SIG-M5 treated with dmso at 0.1 percent for 504 hours (cell line): ENCODE results near the gene ACYP1.
"Not testable (repeated sequence)": the region's sequence is repeated elsewhere in the genome, so short reads cannot be mapped to it uniquely, and the experiment has no call there.

Experiments used
- DNase-seq: peaks from one replicate; lab custom pipeline; 2025; ENCODE audit not compliant: unreplicated experiment; lab: John Stamatoyannopoulos, UW

The ACYP1 gene

DNA sequence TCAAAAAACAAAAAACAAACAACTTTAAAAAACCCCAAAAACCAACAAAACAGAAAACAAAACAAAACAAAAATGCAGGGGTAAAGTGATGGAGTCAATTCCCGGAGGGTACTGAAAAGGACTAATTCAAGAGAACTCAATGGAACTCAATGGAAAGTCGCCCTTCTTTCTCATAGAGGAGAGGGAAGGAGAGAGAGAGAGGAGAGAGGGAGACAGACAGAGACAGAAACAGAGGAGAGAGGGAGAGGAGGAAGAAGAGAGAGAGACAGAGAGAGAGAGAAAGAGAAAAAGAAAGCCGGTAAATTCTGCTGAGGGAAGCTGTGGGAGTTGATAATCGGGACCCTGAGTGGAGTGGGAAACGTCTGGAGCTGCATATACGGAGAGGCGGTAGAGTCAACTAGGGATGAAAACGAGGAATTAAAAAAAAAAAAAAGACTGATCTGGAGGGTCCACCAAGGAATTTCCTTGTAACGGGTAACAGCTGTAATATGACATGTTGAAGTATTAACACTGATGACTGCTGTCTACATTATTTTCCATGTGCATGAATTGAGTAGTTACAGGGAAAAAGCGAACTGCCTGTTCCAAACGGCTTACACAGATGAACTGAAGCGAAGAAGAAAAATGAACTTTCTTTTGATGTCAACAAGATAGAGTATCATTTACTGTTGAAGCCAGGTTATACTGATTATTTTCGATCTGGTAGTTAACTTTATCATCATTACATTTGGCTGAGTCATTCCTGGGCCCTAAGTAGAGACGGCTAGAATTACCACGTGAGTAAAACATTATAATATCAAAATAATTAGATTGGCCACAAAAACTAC, 4.7 kb upstream of the ACYP1 start:
- no peak for DNase-seq

DNA sequence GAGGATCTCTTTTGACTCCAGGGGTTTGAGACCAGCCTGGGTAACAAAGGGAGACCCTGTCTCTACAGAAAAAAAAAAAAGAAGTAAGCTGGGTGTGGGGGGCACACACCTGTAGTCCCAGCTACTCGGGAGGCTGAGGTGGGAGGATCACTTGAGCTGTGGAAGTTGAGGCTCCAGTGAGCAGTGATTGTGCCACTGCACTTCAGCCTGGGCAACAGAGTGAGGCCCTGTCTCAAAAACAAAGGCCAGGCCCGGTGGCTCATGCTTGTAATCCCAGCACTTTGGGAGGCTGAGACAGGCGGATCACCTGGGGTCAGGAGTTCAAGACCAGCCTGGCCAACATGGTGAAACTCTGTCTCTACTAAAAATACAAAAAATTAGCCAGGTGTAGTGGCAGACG, 3.9 kb upstream of the ACYP1 start:
- DNase-seq = not testable (repeated sequence)

DNA sequence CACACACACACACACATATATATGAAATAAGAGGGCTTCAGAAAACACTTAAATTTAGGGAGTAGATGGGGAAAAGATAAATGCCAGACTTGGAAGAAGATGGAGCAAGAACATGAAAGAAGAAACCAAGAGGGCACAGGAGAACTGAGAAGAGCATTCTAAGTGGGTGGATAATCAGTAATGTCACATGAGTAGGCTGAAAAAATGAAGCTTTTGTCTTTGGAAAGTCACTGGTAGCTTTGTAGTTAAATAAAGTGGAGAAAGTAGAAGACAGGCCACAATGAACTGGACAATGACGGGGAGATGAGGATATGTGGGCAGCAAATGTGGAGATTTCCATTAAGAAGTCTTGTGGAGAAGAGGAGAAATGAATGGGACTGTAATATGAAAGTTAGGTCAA, 3.4 kb upstream of the ACYP1 start:
- DNase-seq = no peak

DNA sequence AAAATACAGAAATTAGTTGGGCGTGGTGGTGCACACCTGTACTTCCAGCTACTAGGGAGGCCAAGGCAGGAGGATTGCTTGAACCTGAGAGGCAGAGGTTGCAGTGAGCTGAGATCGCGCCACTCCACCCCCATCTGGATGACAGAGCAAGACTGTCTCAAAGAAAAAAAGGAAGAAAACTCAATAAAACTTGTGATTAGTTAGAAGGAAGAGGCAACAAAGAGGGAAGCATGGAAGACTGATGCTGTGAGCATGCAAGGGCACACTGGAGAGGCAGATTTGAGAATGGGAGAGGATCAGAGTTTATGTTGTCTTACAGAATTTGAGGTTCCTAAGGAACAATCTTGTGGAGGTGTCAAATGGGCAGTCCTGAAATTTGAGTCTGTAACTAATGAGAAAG, 2.9 kb upstream of the ACYP1 start:
- no peak for DNase-seq

DNA sequence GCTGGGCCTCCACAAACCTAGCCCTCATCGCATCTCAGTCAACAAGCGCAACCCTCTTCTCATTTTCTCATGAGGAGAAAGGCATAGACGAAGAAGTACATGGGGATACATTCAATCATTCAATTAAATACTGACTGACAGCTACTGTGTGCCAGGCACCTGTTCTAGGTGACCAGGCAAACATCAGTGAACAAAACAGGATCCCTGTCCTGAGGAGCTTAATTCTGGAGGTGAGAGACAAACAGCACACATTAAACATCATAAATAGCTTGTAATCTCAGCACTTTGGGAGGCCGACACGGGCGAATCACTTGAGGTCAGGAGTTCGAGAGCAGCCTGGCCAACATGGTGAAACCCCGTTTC, 362 bp upstream of the ACYP1 start:
- no peak for DNase-seq

DNA sequence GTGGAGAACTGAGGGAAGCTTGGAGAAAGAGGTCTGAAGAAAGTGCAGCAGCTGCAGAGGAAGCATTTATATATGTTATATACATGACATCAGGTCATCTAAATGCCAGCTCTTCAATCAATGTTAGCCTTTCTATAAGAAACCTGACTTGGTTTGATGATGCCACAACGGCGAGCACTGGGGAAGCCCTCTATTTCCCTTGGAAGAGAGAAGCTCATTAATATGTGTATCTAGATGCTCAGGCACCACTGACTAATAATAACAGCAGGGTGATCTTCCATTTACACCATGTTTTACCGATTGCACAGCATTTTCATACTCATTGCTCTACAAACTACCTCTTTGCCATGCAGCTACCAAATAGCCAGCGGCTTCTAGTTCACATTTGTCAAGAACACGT, 811 bp downstream of the ACYP1 start:
- no peak for DNase-seq

DNA sequence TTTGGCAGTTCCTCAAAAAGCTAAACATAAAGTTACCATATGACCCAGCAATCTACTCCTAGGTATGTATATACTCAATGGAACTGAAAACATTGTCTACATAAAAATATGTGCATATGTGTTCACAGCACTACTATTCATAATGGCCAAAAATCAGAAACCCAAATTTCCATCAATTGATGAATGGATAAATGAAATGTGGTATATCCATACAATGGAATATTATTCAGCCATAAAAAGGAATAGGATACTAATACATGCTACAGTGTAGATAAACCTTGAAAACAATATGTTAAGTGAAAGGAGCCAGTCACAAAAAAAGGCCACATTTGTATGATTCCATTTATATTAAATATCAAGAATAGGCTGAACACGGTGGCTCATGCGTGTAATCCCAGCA, 3.4 kb downstream of the ACYP1 start:
- DNase-seq = no peak

DNA sequence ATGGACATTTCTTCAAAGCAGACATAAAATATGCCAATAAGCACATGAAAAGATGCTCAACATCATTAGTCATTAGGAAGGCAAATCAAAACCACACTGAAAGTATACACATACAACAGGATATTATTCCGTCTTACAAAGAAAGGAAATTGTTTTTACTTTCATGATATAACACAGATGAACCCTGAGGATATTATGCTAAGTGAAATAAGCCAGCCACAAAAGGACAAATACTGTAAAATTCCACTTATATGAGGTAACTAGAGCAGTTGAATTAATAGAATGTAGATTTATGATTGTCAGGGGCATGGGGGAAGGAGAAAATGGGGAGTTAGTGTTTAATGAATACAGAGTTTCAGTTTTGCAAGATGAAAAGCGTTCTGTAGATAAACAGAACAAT, 4.2 kb downstream of the ACYP1 start:
- DNase-seq = no peak

DNA sequence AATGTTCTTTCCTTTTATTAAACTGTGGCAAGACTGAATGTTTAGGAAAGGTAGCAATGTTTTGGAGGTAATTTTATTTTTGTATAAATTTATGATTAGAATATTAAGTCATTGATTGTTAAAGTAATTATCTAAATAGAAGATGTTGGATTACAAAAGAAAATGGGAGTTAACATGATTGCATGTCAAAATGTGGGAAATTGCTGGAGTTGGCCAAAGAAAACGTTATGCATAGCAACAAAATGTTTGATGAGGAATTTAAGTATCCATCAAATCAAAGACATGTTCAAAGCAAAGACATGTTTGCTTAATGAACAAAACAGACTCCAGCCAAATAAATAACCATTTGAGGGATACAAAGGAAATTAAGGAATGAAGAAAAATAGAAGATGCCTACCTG, 9.4 kb downstream of the ACYP1 start:
- DNase-seq = no peak

DNA sequence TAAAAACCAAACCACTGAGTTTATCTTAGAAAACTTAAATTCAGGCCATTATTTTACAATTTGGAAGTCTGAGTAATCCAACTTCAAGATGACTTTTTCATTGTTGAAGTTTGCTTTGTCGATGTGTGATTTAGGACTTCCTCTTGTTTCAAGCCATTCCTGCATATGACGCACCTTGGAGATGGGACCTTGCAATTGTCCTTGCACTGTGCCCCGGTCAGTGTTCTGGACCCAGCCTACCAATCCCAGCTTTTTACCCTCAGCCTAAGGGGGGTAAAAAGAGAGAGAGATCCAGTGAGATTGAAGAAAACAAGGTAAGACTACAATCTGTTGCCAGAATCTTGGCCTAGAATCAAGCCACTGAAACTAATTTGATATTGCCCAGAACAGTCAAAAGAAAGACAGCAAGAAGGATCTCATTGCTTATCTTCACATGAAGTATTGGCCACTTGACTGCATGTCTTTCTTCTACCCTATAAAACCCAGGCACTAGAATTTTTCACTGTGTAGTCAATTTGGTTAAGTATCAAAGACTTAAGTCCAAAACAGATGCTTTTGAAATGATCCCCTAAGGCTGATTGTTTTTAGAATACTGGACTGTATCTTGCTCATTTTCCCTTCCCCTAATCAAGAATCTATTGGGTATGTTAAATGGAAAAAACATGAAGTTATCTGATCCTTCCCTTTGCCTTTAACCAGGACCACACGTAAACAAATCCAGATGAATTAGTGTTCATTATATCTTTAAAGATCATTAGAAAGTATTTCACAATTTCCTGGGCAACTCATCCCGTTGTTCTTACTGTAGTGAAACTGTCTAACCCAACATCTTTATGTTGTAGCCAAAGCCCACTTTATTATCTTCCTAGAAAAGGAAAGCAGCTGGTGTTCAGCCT, 10.2 kb downstream of the ACYP1 start:
- DNase-seq = no peak

DNA sequence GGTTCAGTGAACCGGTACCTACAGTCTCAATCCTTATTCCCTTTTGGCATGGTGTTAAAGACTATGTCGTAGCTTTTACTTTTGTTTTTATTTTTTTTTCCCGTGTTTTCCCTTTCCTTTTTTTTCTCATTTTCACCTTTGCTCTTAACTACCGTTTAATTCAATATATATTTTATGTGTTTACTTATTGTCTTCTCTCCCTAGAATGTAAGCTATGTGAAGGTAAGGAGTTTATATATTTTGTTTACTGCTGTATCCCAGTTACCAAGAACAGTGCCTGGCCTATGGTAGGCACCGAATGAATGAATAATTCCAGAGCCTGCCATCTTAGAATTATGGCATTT, 12.3 kb downstream of the ACYP1 start:
- DNase-seq = no peak

DNA sequence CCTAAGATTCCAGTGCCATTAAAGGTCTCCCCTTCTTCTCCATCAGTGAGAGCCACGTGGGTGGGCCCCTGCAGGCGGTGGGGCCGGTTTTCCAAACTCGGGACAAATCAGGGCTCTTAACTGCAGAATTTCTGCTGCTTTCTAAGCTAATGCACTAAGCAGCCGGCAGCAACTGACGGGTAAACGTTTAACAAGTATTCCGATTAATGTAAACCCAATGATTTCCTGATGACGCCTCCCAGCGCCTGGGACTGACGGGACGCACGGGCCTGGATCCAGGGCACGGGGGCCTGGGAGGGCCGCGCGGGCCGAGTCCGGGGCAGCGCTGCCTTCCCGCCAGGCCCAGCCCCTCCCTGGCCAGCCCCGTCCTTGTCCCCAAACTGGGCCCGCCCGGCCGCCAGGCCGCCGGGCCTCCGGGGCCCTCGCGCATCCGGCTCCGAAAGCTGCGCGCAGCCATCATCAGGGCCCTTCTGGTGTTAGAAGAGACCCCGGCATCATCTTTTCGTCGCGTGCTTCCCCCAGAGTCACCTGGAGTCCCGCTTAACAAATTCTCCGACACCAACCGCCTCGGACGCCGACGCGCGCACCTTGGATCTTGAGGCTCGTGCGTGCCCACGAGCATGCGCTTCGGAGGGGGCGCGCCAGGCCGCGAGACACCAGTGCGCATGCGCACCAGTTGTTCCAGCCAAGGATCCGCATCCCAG, 12.8 kb downstream of the ACYP1 start, which contains the start of gene MLH3:
Gene MLH3, minus strand, starts transcription at position 616 of the 704 bp plus-strand sequence. CDS start 1,812 bp downstream, outside the sequence.
- DNase-seq = peak; percentile 58

DNA sequence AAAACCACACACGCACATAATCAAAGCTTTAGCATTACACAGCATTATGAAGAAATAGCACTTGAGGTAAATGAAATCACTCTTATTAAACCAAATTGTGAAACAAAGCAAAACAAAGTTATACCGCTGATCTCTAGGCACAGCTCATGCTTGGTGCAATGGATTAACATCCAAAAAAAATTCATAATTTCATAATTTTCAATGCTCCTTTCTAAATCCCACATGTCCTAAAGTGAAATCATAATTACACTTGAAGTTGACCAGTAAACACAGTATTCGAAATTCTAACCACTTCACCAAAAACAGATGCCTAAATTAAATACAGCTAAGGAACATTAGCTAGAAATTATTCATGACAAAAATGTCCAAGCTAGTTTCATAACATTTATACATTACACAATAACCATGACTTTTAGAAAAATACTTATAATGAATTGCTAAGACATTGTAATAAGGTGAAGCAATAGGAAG, 14.1 kb downstream of the ACYP1 start:
- peak; percentile 18 for DNase-seq

DNA sequence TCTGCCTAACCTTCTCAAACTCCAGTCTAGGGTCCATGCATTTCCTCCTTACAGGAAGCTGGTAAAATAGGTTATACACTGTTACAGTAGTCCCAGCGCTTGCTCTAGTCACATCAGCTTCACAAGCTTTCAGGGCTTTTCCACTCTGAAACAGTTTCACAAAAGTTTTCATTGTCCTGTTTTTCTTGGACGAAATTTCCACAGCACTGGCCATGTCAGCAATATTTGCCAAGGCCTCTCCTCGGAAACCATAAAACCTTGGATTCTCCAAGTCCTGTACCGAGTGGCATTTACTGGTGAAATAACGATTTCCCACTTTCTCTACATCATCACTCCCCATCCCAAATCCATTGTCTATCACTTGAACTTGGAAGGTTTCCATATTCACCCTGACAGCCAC, 14.7 kb downstream of the ACYP1 start:
- no peak for DNase-seq

DNA sequence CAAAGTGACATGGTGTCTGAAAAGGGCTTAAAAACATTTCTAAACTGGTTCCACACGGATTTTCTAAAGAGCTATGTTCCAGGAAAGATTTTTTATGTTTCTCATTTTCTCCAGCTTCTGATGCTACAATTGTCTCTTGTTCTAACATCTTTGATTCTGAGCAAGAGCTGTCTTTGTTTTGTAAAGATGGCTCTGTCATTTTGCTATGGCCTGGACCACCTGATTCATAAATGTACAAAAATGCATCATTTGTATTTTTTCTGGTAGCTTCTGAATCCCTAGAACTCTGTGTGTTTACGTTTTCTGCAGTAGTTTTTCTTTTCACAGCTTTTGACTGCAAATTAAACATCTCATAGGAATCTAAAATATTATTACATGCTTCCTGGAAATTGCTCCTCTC, 15.7 kb downstream of the ACYP1 start:
- DNase-seq = no peak

DNA sequence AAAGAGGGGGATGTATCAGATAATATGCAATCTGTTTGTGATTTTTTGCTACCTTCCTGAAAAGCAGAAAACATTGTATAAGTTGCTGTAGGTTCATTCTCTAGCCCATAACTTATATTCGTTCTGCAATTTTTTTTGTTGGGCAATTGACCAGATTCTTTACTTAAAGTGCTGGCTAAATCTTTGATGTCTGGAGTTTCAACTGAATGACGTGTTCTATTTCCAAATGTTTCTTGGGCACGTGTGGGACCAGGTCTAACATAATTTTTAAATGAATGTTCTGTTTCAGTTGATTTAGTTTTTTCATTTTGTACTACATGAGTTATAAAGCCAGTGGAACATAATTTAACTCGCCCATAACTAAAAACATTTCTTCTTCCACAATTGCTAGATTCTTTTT, 16.3 kb downstream of the ACYP1 start:
- DNase-seq = no peak

DNA sequence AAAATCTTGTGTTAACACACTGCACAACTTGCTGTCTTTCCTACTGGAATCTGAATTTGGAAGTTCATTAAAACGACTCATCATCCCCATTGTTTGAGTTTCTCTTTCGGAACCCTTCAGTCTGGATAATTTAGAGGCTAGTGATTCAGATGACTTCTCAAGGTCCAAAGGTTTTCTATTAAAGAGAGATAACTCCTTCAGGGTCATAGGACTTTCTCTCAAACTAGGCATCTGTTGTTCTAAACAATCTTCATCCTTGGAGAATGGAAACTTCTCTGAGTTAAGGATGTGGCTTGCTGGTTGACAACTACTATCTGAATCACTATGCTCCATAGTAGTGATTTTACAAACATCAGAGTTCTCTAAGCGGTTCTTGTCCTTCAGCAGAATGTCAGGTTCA, 16.9 kb downstream of the ACYP1 start:
- DNase-seq = no peak

DNA sequence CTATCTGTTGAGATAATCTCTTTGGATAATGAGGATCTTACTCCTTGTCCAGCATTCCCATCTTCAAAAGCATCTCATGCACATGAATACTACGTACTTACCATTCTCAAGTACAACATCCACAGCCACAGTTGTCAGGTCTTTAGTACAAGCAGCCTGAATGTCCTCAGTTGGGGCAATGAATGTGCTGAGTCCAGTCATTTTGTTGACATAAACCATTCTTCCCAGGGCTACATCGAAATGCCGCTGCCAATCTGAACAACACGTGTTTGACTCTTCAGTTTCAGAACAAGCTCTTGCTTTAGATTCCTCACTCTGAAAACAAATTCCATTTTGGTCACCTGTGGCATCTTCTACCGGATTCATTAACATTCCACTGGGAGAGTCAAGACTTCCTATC, 17.5 kb downstream of the ACYP1 start:
- DNase-seq = no peak

DNA sequence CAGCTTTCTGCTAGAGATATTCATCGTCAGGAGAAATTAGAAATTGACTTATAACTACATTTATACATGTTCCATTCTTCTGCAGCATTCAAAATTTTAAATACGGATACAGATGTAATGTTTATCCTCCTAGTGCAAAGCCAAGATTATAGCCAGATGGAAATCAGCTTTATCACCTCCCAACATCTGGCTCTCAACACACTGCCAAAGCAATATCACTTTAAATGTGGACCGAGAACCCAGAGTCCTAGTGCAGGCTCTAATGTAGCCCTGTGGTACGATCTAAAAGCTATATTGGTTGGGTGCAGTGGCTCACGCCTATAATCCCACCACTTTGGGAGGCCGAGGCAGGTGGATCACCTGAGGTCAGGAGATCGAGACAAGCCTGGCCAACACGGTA, 19.1 kb downstream of the ACYP1 start:
- DNase-seq = no peak

DNA sequence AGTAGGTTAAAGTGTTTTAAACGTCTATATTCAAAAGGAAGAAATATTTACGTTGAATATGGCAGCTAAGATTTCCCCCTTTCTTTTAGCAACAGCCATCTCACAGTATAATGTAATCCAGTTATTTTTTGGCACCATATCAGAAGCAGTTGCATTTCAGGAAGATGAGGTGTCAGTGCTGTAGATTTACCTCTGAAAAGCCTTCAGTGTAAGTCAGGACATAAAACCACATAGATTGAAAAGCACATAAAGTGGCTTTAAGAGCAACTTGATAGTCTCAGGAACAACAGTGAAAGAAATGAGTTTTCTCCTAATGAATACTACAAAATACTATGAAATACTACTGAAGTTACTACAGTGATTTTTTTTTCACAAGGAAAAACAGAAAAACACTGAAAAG, 19.5 kb downstream of the ACYP1 start:
- DNase-seq = no peak

DNA sequence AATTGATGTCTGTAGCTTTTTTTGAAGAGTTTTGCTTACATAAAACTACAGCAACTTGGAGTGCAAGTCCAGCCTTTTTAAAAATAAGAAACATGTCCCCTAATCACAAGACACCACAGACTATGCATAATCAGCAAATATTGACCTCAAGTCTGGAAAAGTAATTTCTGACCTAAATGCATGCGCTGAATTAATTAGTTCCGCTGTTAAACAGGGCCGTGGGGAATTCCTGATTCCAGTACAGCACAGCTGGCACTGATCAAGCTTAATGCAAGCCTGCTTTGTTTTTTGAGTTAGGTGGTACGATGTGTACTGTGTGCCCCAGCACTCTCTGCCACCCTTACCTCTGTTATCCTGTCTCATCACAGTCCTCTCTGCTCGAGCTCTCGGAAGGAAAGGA, 21.8 kb downstream of the ACYP1 start:
- DNase-seq = no peak

DNA sequence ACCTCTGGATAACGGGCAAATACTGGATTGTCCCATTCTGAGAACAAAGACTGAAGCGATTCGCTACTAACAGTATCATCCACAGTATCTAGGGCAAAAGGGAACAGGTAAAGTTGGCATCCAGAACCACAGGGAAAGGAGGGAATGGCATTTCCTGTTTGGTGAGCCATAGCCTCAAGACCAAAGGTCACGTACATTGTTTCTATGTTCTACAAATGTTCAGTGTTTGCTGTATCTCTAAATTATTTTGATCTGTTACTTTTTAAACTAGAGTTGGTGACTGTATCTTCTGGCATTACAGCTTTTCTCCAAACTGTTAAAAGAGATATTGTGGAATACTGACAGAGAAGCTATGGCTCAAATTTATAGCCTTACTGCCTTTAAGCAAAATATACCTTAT, 22.2 kb downstream of the ACYP1 start:
- DNase-seq = no peak
